AG09319 (cell line): ENCODE results near the gene TRPM4.

ENCODE experiments used
- DNase-seq: peaks from one replicate; pipeline ENCODE4 v3.0.0-alpha.2; 2010; ENCODE audit warnings: low read depth; ENCODE audit errors: extremely low read depth
- CTCF ChIP-seq: IDR thresholded peaks from 2 replicates; pipeline ENCODE4 v1.5.1; 2011; ENCODE audit warnings: low read depth, mild to moderate bottlenecking, inconsistent platforms, low read length, moderate library complexity

The TRPM4 gene

GRCh38 chr19:49129238-49129583 is 28.4 kb upstream of the TRPM4 start:
- DNase-seq = no peak

GRCh38 chr19:49130325-49130724 is 27.3 kb upstream of the TRPM4 start:
- TF ChIP-seq CTCF = no peak
- DNase-seq = no peak

More at GRCh38 chr19:49129238-49129583, 28.4 kb upstream of the TRPM4 start:
- no peak for TF ChIP-seq CTCF

- no peak for TF ChIP-seq CTCF
- DNase-seq = no peak
These were observed 24.5 kb upstream of the TRPM4 start for GRCh38 chr19:49132974-49133609.

GRCh38 chr19:49133621-49134454 is 23.8 kb upstream of the TRPM4 start:
- no peak for DNase-seq
- no peak; the same call in 1 of the 2 replicates for TF ChIP-seq CTCF

- no peak for TF ChIP-seq CTCF
- no peak for DNase-seq
These were observed 21.9 kb upstream of the TRPM4 start for GRCh38 chr19:49135686-49136085.

GRCh38 chr19:49136771-49137171 is 20.8 kb upstream of the TRPM4 start:
- no peak for DNase-seq
- no peak for TF ChIP-seq CTCF

GRCh38 chr19:49140951-49141350 is 16.6 kb upstream of the TRPM4 start:
- no peak for DNase-seq
- TF ChIP-seq CTCF = no peak
